NOMO-1 treated with dmso at 0.1 percent for 144 hours (cell line): ENCODE results near the gene PIK3R1.
"Not testable (repeated sequence)": the region's sequence is repeated elsewhere in the genome, so short reads cannot be mapped to it uniquely, and the experiment has no call there.

ENCODE experiments used
- DNase-seq: peaks from one replicate; lab custom pipeline; 2025; ENCODE audit not compliant: unreplicated experiment; lab: John Stamatoyannopoulos, UW

The PIK3R1 gene

DNA sequence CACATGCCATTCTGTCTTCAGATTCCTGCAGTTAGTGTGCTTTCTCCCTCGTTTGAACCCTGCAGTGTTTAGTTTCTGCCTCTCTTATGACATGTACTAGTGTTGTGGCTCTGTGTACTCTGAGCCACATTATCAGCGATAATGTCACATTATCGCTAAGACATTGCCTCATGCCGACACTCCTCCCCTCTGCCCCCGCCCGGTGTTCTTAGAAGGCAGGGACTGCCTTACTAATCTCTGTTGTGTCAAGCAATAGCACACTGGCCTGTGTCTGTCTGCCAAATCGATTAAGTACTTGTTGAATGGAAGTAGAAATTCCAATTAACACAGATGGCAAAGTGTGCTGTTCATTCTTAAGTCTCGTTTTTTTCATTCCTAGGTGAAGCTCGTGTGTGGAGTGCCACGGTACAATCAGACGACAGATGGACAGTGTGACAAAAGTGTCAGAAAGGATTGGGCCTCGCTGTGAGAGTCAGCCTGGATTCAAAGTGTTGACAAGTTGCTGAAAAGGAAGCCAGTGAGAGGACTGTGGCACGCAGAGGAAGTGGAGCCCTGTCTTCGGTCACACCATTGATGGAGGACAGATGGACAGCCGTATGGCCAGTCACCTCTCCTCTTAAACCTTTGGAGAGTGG is 10.5 kb downstream of the PIK3R1 start:
- DNase-seq = no peak

DNA sequence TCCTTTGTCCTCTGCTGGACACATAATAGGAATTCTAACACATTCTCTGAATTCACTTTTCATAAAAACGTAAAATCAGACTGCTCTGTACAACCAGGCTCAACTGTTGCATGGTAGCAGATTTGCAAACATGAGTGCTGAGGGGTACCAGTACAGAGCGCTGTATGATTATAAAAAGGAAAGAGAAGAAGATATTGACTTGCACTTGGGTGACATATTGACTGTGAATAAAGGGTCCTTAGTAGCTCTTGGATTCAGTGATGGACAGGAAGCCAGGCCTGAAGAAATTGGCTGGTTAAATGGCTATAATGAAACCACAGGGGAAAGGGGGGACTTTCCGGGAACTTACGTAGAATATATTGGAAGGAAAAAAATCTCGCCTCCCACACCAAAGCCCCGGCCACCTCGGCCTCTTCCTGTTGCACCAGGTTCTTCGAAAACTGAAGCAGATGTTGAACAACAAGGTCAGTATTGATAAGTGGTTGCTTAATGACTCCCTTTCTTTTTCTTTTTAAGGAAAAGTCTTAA is 11.1 kb downstream of the PIK3R1 start:
- no peak for DNase-seq

DNA sequence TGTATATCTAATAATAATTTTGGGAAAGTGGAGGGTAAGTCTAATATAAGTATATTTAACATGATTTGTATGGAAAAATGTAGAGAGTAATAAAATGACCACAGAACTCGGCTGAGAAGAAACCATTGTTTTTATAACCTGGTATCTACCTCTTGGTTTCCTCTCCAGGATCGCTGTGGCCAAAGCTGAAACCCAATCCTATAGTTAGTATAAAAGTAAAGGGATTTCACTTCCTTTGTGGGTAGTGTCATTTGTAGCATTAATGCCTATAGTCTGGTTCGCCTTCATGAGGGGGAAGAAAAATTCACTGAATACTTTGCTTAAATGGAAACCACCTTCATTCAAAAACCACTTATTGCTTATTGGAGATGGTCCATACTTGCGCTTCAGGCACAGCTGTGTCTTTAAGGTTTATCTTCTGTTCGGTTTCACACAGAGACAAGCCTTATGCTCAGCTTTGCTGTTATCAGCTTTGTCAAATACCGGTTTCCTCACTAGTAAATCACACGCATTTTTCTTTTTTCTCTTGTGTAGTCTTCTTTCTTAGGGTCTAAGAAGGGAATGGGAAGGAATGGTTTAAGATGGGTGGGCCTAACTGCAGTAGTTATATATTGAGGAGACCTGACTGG is 12.1 kb downstream of the PIK3R1 start:
- no peak for DNase-seq

DNA sequence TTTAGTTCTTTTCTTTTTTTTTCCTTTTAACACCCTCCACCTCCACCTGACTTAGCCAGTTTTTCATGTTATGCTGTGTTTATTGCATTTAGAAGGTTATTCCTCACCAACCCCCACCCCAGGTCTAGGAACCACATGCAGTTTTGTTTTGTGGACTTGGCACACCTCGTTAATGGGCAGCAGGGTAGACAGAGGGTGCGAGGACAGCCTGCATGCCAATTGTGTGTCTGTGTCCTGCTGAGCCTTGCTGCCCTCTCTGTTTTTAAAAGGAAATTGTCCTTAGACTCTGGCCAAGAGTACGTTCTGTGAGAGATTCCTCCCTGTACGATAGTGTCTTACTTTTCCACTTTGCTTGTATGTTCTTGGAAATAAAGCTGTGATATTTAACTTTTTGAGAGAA is 13.9 kb downstream of the PIK3R1 start:
- DNase-seq = no peak

DNA sequence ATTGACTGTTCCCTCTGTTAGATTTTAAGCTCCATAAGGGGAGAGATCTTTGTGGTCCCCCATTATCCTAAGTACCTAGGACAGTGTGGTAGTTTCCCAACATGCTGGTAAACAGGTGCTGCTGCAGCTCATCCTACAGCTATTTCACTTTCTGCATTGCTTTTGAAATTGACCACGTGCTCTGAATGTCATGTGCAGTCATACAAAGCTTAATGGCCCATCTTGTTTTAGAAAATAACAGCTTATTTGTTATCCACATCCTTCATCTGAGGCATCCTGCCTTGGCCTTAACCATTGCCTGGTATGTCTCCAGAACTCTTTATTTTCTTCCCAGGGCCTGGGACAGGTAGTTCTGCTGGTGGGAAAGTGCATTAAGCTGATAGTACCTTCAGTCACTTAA is 14.7 kb downstream of the PIK3R1 start:
- DNase-seq = no peak

DNA sequence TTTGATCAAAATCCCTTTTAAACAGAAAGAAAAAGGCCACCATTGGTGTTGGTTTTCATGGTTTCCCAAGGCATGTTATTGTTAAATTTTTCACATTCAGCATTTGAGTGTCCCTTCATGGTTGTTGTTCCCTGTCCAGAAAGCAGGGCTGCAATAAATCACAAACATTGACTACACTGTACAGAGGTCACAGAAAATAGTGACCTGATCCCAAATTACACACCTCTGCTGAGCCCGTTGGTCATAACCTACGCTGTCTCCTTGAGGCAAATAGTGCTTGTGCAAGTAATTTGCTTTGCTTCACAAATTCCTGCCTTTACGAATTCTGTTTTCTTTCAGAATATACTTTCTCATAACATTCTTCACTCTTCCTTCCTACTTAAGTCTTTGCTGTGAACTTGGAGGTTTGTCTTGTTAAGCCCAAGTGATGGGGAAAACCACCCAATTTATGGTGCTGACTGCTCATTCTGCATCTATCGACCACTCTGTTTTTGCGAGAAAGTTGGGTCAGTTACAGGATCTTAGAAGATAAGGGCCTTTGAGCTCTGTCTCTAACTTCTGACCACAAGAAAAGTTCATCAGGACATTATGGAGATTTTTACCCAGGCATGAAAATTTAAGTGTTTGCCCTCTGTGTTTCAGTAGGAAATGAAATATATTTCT is 16.0 kb downstream of the PIK3R1 start:
- DNase-seq = no peak

DNA sequence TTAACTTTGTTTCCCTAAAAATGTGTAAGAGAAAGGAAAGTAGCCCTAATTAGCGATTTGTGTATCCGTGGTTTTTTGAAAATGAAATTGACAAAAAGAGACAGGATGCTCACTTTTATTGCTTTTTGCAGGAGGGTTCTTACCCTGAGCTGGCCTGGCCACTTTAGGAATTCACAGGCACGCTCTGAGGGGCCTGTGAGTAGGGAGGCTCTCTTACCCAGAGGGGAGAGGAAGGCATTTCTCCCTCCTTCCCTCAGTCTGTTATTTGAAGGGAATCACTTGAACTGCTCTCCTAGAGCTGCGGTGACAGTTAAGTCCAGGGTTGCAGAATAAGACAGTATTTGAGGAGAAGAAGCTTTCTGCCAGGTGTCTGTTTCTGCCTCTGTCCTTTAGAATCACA is 16.7 kb downstream of the PIK3R1 start:
- DNase-seq = no peak

DNA sequence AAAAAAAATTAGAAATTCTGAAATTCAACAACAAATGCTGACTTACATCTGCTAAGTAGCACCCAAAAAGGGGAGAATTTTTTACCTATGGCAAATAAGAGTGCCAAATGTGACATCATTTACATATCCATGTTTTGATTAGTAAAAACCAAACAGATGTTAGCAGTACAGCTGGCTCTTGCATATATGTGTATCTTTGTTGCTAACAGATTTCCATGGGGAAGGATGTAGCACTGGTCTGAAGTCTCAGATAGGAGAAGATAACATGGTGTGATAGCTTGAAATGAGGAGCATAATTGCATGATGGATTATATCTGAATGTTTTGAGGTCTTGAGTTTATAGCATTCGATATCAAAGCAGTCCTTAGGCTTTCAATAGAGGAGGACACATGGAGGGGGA is 17.5 kb downstream of the PIK3R1 start:
- no peak for DNase-seq

DNA sequence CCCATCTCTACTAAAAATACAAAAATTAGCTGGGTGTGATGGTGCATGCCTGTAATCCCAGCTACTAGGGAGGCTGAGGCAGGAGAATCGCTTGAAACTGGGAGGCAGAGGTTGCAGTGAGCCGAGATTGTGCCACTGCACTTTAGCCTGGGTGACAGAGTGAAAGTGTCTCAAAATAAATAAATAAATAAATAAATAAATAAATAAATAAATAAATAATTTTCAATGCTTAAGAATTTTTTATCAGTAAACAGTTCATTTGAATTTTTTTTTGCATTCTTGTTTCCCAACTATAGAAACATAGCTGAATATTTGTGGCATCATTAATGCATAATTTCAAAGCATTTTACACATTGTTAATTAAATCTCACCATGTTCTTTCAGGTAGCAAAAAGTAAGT is 19.7 kb downstream of the PIK3R1 start:
- not testable (repeated sequence) for DNase-seq

DNA sequence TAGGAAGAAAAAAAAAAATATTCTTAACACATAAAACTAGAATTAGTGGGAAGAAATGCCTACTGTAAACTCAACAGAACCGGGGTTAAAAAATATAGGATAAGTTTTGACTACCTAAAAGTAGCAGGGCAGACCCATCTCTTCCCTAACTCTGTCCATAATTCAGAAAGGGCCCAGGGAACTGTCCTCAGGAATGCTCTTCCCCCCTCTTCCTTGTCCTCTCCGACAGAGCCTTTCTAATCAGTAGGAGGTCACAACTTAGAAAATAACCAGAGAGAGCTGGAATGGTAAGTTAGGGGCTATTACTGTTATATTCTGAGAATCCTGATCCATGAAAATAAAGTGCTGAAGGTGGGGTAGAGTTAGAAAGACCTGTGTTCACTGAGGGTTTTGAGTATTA is 22.2 kb downstream of the PIK3R1 start:
- no peak for DNase-seq

DNA sequence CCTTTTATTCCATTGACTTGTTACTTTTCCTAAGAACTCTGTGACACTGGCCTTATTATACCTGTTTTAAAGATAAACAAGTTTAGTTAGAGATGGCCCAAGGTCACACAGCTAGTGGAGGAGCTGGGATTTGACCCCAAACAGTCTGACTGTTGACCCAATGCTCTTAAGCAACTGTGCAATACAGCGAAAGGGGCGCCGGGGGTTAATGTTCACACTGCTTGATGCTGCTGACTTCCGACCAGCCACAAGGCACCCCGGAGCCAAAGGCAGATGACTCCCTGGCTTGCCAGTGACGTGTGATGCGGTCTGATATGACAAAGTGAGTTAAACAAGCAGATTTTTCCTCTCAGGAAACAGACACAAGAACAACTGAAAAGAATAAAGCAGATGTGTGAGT is 23.9 kb downstream of the PIK3R1 start:
- DNase-seq = no peak

DNA sequence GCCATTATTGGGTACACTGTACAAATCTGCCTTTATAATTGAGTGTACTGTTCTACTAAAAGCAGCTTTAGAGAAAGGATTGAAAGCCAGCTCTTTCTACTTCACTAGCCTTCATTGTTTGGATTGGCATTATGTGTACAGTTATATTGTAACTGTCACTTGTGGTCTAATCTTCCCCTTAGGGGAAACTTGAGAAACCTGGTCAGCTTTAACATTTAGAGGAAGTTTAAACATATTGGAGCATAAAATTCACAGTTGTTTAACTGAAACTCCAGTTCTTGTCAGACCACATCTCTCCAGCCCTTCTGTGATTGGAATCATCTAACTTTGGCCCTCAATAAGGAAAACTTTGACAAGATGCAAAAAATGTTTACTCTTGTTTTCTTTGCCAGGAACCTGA is 24.6 kb downstream of the PIK3R1 start:
- DNase-seq = peak; percentile 11

DNA sequence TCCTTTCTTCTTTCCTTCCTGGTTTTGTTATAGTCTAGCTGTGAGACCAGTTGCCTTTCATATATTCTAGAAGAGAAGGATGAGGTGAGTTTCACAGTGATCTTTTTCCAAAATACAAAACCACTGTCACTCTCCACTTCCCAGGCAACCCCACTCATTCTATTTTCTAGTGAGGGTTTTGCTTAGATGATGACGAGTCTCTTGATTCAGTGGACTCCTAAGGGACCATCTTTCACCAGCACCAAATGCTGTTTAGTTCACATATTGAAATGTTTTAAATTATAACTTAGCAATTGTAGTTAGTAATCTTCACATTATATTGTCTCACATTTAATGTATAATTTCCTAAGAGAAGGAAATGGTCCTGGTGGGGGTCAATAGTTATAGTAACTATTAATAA is 25.2 kb downstream of the PIK3R1 start:
- no peak for DNase-seq

DNA sequence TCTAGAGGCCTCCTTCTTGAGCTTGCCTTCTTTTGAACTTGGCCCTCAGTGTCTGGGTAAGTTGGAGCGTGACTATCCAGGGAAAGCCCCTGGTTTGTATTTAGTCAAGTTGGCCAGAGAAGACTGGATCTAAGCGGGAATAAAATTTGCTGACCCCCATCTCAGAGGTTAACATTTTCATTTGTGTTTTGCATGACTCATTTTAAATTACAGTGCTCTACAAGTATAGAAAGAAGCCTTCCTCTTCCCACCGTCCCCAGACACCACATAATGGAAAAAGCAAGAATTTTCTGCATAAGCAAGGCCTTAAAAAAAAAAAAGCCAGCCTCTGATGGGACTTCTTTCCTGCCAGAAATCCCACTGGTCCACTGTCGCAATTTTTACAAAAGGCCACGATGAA is 27.2 kb downstream of the PIK3R1 start:
- DNase-seq = no peak

DNA sequence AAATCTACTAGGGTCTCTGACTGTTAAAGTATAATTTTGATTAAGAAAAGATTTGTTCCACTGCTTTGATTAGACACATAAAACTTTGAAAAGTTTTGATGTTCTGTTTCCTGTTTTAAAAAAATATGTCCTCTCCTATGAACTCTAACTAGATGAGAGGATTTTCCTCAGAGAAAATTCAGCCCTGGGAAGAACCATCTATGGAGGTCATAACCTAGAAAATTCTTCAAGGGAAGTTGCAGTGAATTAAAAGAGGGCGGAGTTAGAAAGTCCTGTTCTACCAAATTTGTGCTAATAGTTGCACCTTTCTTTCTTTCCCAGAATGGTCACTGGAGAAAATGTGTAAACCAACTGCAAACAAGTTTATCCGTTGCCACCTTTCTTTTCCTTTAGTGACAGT is 27.7 kb downstream of the PIK3R1 start:
- DNase-seq = no peak

DNA sequence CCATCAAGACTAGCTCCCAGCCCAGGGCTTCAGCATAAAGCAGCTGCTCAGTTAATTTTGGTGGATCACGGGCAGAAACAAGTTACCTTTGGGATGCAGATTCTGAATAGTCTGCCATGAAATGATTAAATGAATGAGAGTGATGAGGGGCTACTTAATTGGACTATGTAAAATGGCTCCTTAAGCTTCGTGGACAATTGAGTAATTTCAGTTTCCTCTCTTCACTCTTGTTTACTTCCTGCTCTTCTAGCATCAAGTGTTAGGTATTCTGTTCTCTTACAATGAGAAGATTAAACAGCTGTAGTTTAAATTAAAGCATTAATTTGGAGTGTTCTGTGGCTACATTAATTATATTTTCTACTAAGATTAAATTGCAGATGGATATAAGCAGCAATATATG is 28.1 kb downstream of the PIK3R1 start:
- DNase-seq = no peak

DNA sequence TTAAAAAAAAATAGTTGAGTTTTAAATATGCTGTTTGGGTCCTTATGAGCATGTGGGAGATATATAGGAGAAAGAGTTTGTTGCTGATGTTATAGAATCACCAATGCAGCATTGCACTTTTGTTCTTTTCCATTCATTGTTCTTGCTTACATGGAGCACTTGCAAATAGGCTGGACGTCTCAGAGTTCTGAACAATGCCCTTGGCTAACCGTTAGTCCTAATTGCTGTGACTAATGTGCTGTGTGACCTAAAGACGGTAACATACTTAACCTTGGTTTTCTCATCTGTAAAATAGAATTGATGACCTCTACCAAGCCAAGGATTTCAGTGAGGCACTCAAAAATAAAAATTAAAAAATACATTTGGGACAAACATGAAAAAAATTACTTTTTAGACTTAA is 29.8 kb downstream of the PIK3R1 start:
- no peak for DNase-seq

DNA sequence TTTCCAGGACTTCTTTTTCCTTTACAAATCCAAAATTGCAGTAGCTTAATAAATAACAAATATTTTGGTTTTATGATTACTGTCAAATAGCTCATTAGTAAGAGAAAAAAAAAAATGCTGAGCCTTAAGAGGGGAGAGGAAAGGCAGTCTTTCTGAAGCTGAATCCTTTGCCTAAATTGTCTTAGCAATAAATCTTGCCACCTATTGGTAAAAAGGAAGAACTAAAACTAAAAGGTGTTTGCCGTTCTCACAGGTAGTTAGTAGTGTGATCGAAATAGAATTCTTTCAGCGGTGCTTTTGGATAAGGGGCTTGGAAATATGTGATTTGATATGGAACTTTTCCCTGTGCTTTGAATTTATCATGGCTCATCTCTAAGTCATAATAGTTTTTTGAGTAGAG is 31.2 kb downstream of the PIK3R1 start:
- DNase-seq = no peak

DNA sequence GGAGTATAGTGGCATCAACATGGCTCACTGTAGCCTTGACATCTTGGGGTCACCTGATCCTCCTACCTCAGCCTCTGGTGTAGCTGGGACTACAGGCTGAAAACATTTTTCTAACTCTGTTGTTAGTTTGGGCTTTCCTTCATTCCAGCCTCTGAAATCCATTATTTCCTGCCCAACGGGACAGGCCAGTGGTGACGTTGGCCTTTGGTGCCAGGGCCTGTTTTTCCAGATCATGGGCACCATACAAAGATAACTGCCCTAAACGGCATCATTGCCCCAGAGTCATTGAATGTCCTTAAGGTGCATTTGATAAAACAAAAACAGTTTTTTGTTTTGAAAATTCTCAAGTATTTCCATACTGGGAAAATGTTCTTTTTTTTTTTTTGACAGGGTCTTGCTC is 32.1 kb downstream of the PIK3R1 start:
- DNase-seq = no peak

DNA sequence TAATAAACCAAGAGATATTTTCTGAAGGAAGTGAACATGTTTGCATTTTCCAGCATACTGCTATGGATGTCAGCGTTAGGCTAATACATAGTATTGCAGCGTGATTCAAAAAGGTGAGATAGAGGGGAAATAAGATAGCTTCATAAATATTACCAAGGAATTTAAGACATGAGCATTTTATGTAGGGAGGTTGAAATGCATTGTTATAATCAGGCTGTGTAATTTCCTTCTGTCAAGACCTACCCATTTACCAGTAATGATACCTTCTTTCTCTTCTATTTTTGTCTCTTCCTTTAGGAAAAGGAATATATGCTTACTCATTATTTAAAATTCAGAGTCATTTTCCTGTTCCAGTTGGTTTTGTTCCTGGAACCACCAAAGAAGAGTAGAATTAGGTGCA is 33.3 kb downstream of the PIK3R1 start:
- DNase-seq = no peak

DNA sequence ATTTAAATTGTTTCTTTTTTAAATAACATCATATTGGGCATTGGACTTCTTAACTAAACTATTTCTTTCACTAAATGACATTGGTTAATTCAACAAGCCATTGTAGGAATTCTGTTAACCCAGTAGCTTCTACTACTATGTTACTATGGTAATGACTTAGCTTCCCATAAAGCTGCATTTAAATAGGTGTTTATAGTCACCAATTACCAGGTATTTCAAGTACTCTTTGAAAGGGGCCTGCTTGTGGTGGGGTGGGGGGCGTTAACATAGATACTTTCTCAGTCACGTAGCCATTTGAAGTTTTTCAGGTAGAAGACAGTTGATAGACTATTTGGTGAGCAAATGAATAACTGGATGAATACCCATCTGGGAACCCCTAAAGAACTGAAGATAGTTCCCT is 34.0 kb downstream of the PIK3R1 start:
- DNase-seq = no peak

DNA sequence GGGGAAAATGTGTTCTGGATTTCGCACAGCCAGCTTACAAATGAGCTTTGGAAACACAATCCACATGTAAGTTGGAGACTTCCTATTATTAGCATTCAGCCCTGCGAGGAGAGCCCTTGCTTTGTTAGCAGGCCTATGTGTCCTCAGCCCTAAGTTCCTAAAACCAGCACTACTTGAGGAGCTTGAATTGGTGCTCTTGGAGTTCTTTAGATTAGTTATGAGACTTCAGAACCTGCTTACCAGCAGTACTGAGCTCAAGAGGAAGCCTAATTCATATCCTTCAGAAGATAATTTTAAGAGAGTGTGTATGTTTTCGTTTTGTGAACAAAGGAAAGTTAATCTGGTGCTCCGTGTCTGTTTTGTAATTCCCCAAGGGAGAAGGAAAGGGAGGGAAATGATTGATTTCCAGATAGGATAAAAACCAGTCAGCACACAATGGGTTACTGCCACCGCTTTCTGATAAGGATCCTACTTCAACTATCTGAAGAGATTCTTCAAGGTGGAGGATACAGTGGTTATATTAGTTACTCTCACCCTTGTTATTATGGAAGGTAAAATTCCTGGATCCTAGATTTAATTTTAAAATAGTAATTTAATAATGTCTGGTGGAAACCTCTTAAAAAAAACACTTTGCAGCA is 35.2 kb downstream of the PIK3R1 start:
- no peak for DNase-seq
